HEK293 (cell line): Measurements from ENCODE around the gene TXNDC15.
A peak's percentile ranks its signal among the peaks of the same experiment; 100 is the strongest.

Experiments used
- BCL11A ChIP-seq: fragments of 450-650 bp; formaldehyde crosslinking; IDR thresholded peaks from 2 replicates; pipeline ENCODE4 v1.5.1; 2016; ENCODE audit warnings: low read depth, missing biosample characterization, missing genetic modification characterization
- GLIS2 ChIP-seq: fragments of 450-650 bp; formaldehyde crosslinking; IDR thresholded peaks from 2 replicates; pipeline ENCODE4 v1.5.1; 2016; ENCODE audit warnings: missing biosample characterization, missing genetic modification characterization
- MZF1 ChIP-seq: fragments of 450-650 bp; formaldehyde crosslinking; IDR thresholded peaks from 2 replicates; pipeline ENCODE4 v1.5.1; 2017; ENCODE audit warnings: missing biosample characterization, missing genetic modification characterization, borderline replicate concordance
- REPIN1 ChIP-seq: fragments of 450-650 bp; formaldehyde crosslinking; IDR thresholded peaks from 2 replicates; pipeline ENCODE4 v1.5.1; 2017; ENCODE audit warnings: missing biosample characterization, missing genetic modification characterization, low read depth
- SP2 ChIP-seq: fragments of 450-650 bp; formaldehyde crosslinking; IDR thresholded peaks from 2 replicates; pipeline ENCODE4 v1.5.1; 2016; ENCODE audit warnings: missing biosample characterization, missing genetic modification characterization
- YY1 ChIP-seq: fragments of 450-650 bp; formaldehyde crosslinking; IDR thresholded peaks from 2 replicates; pipeline ENCODE4 v1.5.1; 2018; ENCODE audit warnings: missing biosample characterization, missing genetic modification characterization
- ZBTB11 ChIP-seq: fragments of 450-650 bp; formaldehyde crosslinking; conservative IDR thresholded peaks from 2 replicates; pipeline ENCODE4 v1.5.1; 2016; ENCODE audit warnings: low read depth, missing biosample characterization, missing genetic modification characterization
- ZFP37 ChIP-seq: fragments of 450-650 bp; formaldehyde crosslinking; IDR thresholded peaks from 2 replicates; pipeline ENCODE4 v1.5.1; 2016; ENCODE audit warnings: missing biosample characterization, missing genetic modification characterization
- ZIC2 ChIP-seq: fragments of 450-650 bp; formaldehyde crosslinking; IDR thresholded peaks from 2 replicates; pipeline ENCODE4 v1.5.1; 2016; ENCODE audit warnings: missing biosample characterization, missing genetic modification characterization
- ZNF202 ChIP-seq: fragments of 450-650 bp; formaldehyde crosslinking; IDR thresholded peaks from 2 replicates; pipeline ENCODE4 v1.5.1; 2016; ENCODE audit warnings: missing biosample characterization, missing genetic modification characterization, borderline replicate concordance
- ZNF223 ChIP-seq: fragments of 450-650 bp; formaldehyde crosslinking; IDR thresholded peaks from 2 replicates; pipeline ENCODE4 v1.5.1; 2016; ENCODE audit warnings: missing biosample characterization, missing genetic modification characterization
- ZNF426 ChIP-seq: fragments of 450-650 bp; formaldehyde crosslinking; IDR thresholded peaks from 2 replicates; pipeline ENCODE4 v1.5.1; 2017; ENCODE audit warnings: missing biosample characterization, missing genetic modification characterization, mild to moderate bottlenecking, inconsistent platforms, moderate library complexity
- ZNF48 ChIP-seq: fragments of 450-650 bp; formaldehyde crosslinking; IDR thresholded peaks from 2 replicates; pipeline ENCODE4 v1.5.1; 2016; ENCODE audit warnings: missing biosample characterization, missing genetic modification characterization
- ZNF501 ChIP-seq: fragments of 450-650 bp; formaldehyde crosslinking; IDR thresholded peaks from 2 replicates; pipeline ENCODE4 v1.5.1; 2016; ENCODE audit warnings: missing biosample characterization, missing genetic modification characterization
- ZNF510 ChIP-seq: fragments of 450-650 bp; formaldehyde crosslinking; IDR thresholded peaks from 2 replicates; pipeline ENCODE4 v1.5.1; 2018; ENCODE audit warnings: mild to moderate bottlenecking, missing genetic modification characterization, missing biosample characterization; ENCODE audit not compliant: insufficient replicate concordance
- ZNF518A ChIP-seq: fragments of 450-650 bp; formaldehyde crosslinking; conservative IDR thresholded peaks from 2 replicates; pipeline ENCODE4 v1.5.1; 2016; ENCODE audit warnings: low read depth, missing biosample characterization, missing genetic modification characterization
- ZNF548 ChIP-seq: fragments of 450-650 bp; formaldehyde crosslinking; IDR thresholded peaks from 2 replicates; pipeline ENCODE4 v1.5.1; 2016; ENCODE audit warnings: missing biosample characterization, missing genetic modification characterization
- ZNF600 ChIP-seq: fragments of 450-650 bp; formaldehyde crosslinking; IDR thresholded peaks from 2 replicates; pipeline ENCODE4 v1.5.1; 2016; ENCODE audit warnings: missing biosample characterization, missing genetic modification characterization
- ZNF626 ChIP-seq: fragments of 450-650 bp; sonication (Bioruptor Pico); formaldehyde crosslinking; IDR thresholded peaks from 2 replicates; pipeline ENCODE4 v1.5.1; 2018; ENCODE audit warnings: missing biosample characterization, missing genetic modification characterization, inconsistent platforms
- ZNF660 ChIP-seq: fragments of 450-650 bp; IDR thresholded peaks from 2 replicates; pipeline ENCODE4 v1.5.1; 2018; ENCODE audit warnings: missing biosample characterization, mild to moderate bottlenecking, missing genetic modification characterization
- ZNF704 ChIP-seq: fragments of 450-650 bp; formaldehyde crosslinking; IDR thresholded peaks from 2 replicates; pipeline ENCODE4 v1.5.1; 2016; ENCODE audit warnings: missing biosample characterization, missing genetic modification characterization
- ZNF76 ChIP-seq: fragments of 450-650 bp; formaldehyde crosslinking; IDR thresholded peaks from 2 replicates; pipeline ENCODE4; 2016; ENCODE audit warnings: low read depth, missing biosample characterization, missing genetic modification characterization, borderline replicate concordance
- ZNF777 ChIP-seq: fragments of 450-650 bp; formaldehyde crosslinking; IDR thresholded peaks from 2 replicates; pipeline ENCODE4 v1.5.1; 2017; ENCODE audit warnings: missing biosample characterization, missing genetic modification characterization, borderline replicate concordance
- ZNF843 ChIP-seq: fragments of 450-650 bp; formaldehyde crosslinking; IDR thresholded peaks from 2 replicates; pipeline ENCODE4 v1.5.1; 2016; ENCODE audit warnings: missing biosample characterization, missing genetic modification characterization
- TF ChIP-seq, protein P1 (sequence below): fragments of 450-650 bp; formaldehyde crosslinking; IDR thresholded peaks from 2 replicates; pipeline ENCODE4 v1.5.1; 2016; ENCODE audit warnings: missing biosample characterization, missing genetic modification characterization
- TF ChIP-seq, protein P2 (sequence below): fragments of 450-650 bp; formaldehyde crosslinking; IDR thresholded peaks from 2 replicates; pipeline ENCODE4 v1.5.1; 2017; ENCODE audit warnings: missing biosample characterization, missing genetic modification characterization

The TXNDC15 gene

DNA sequence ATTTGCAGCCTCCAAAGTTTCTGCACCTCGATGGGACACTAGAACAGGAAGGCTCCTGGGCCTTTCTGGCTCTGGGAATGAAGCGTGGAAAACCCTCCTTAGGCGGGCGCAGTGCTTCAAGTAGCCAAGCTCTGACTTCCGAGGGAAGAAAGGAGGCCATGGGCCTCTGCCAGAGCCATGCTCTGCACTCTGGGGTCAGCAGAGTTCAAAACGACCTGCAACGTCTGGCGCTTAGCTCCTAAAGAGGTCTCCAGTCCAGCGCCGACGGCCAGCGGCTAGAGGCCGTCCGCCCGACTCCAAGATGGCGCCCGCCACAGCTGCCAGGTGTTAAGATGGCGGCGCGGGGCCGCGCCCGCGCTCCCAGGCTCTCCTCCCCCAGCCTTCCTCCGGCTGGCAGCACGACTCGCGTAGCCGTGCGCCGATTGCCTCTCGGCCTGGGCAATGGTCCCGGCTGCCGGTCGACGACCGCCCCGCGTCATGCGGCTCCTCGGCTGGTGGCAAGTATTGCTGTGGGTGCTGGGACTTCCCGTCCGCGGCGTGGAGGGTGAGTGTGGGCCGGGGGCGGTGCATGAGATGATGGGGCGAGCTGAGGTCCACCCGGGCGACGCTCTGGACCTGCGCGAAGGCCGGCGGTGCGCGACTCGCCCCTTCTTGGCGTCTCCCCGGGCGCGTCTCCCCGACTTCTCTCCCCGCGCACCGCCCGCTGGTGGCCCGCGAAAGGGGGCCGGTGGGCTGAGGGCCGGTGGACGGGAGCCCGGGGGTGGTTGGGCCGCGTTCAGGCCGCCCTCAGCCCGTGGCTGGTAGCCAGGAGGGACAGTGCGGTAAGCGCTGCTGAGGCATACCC is at the start of gene TXNDC15 (continued):
- TF ChIP-seq ZNF518A (tag by site-specific recombination) (peak; percentile 64), REPIN1 (tag by site-specific recombination) (no peak; the same call in 1 of the 2 replicates), ZNF704 (tag by site-specific recombination) (no peak), ZNF202 (no peak), ZNF548 (no peak), ZFP37 (peak; percentile 97), ZNF660 (tag by site-specific recombination) (peak; percentile 76), ZNF600 (tag by site-specific recombination) (peak; percentile 96), ZBTB11 (tag by site-specific recombination) (peak; percentile 57), ZNF76 (tag by site-specific recombination) (peak; percentile 95), ZNF426 (tag by site-specific recombination) (no peak), SP2 (tag by site-specific recombination) (peak; percentile 59), ZNF626 (tag by site-specific recombination) (no peak), ZNF223 (tag by site-specific recombination) (no peak), GLIS2 (tag by site-specific recombination) (peak; percentile 65; the same call in 1 of the 2 replicates), ZNF777 (tag by site-specific recombination) (peak; percentile 52), ZIC2 (tag by site-specific recombination) (no peak), ZNF48 (tag by site-specific recombination) (no peak), ZNF510 (tag by site-specific recombination) (no peak), ZNF501 (tag by site-specific recombination) (peak; percentile 91; the same call in 1 of the 2 replicates), BCL11A (tag by site-specific recombination) (0 out of 2 replicates have a peak, but pooled peaks have one; percentile 41), MZF1 (tag by site-specific recombination) (no peak), ZNF843 (tag by site-specific recombination) (peak; percentile 77), YY1 (peak; percentile 99)
- TF ChIP-seq, protein P1, sequence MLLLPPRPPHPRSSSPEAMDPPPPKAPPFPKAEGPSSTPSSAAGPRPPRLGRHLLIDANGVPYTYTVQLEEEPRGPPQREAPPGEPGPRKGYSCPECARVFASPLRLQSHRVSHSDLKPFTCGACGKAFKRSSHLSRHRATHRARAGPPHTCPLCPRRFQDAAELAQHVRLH (tag by site-specific recombination): peak; percentile 74
- TF ChIP-seq, protein P2, sequence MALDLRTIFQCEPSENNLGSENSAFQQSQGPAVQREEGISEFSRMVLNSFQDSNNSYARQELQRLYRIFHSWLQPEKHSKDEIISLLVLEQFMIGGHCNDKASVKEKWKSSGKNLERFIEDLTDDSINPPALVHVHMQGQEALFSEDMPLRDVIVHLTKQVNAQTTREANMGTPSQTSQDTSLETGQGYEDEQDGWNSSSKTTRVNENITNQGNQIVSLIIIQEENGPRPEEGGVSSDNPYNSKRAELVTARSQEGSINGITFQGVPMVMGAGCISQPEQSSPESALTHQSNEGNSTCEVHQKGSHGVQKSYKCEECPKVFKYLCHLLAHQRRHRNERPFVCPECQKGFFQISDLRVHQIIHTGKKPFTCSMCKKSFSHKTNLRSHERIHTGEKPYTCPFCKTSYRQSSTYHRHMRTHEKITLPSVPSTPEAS: no peak
